ENCODE results near the gene FKBP11. TPM values are rescaled to one million over a fixed set of nuclear protein-coding genes. Genes with fewer than 3 reads are reported as not detected.
A peak's percentile ranks its signal among the peaks of the same experiment; 100 is the strongest.

The FKBP11 gene
- total RNA-seq, 1 donor from 2014 or later = 12.3 TPM

GRCh38 chr12:48946943-48947342, 21.7 kb upstream of the FKBP11 start:
- Mint-ChIP-seq H3K27me3 (ENCODE audit: unreplicated experiment) (peaks cover 5% of the 10 kb centered on the region), H3K36me3 (ENCODE audit: unreplicated experiment) (no peaks in the 10 kb centered on the region), H3K27ac (ENCODE audit: unreplicated experiment) (no peak overlapping the region), H3K4me1 (ENCODE audit: low read depth, unreplicated experiment) (peaks cover 13% of the 10 kb centered on the region), H3K9me3 (ENCODE audit: unreplicated experiment) (peaks cover 4% of the 10 kb centered on the region), H3K4me3 (ENCODE audit: unreplicated experiment) (no peak overlapping the region)
- no peak for TF ChIP-seq CTCF (IDR thresholded peaks at IDR 0.05; ENCODE audit: partially characterized antibody, unreplicated experiment)
- no peak for DNase-seq

- peaks cover 4% of the 10 kb centered on the region for H3K9me3 Mint-ChIP-seq (ENCODE audit: unreplicated experiment)
- H3K36me3 Mint-ChIP-seq (ENCODE audit: unreplicated experiment) = no peaks in the 10 kb centered on the region
- H3K4me1 Mint-ChIP-seq (ENCODE audit: low read depth, unreplicated experiment) = peaks cover 13% of the 10 kb centered on the region
- no peak for DNase-seq
- peaks cover 5% of the 10 kb centered on the region for H3K27me3 Mint-ChIP-seq (ENCODE audit: unreplicated experiment)
- H3K27ac Mint-ChIP-seq (ENCODE audit: unreplicated experiment) = no peak overlapping the region
- no peak overlapping the region for H3K4me3 Mint-ChIP-seq (ENCODE audit: unreplicated experiment)
- TF ChIP-seq CTCF (IDR thresholded peaks at IDR 0.05; ENCODE audit: partially characterized antibody, unreplicated experiment) = no peak
Measured at GRCh38 chr12:48946205-48946604, 20.9 kb upstream of the FKBP11 start.

GRCh38 chr12:48943221-48943620, 17.9 kb upstream of the FKBP11 start:
- no peak for TF ChIP-seq CTCF (IDR thresholded peaks at IDR 0.05; ENCODE audit: partially characterized antibody, unreplicated experiment)
- peak overlapping the region; percentile 75 for H3K27ac Mint-ChIP-seq (ENCODE audit: unreplicated experiment)
- peaks cover 6% of the 10 kb centered on the region for H3K9me3 Mint-ChIP-seq (ENCODE audit: unreplicated experiment)
- peaks cover 5% of the 10 kb centered on the region for H3K27me3 Mint-ChIP-seq (ENCODE audit: unreplicated experiment)
- peaks cover 13% of the 10 kb centered on the region for H3K4me1 Mint-ChIP-seq (ENCODE audit: low read depth, unreplicated experiment)
- H3K36me3 Mint-ChIP-seq (ENCODE audit: unreplicated experiment) = no peaks in the 10 kb centered on the region
- peak overlapping the region; percentile 9 for H3K4me3 Mint-ChIP-seq (ENCODE audit: unreplicated experiment)
- no peak for DNase-seq

GRCh38 chr12:48940181-48940580, 14.9 kb upstream of the FKBP11 start:
- no peak for TF ChIP-seq CTCF (IDR thresholded peaks at IDR 0.05; ENCODE audit: partially characterized antibody, unreplicated experiment)
- Mint-ChIP-seq H3K27me3 (ENCODE audit: unreplicated experiment) (peaks cover 5% of the 10 kb centered on the region), H3K27ac (ENCODE audit: unreplicated experiment) (no peak overlapping the region), H3K4me3 (ENCODE audit: unreplicated experiment) (no peak overlapping the region), H3K4me1 (ENCODE audit: low read depth, unreplicated experiment) (peaks cover 13% of the 10 kb centered on the region), H3K36me3 (ENCODE audit: unreplicated experiment) (no peaks in the 10 kb centered on the region), H3K9me3 (ENCODE audit: unreplicated experiment) (peaks cover 7% of the 10 kb centered on the region)
- no peak for DNase-seq

GRCh38 chr12:48938805-48939204, 13.5 kb upstream of the FKBP11 start:
- Mint-ChIP-seq H3K27me3 (ENCODE audit: unreplicated experiment) (peaks cover 5% of the 10 kb centered on the region), H3K4me3 (ENCODE audit: unreplicated experiment) (no peak overlapping the region), H3K27ac (ENCODE audit: unreplicated experiment) (no peak overlapping the region), H3K9me3 (ENCODE audit: unreplicated experiment) (peaks cover 7% of the 10 kb centered on the region), H3K36me3 (ENCODE audit: unreplicated experiment) (no peaks in the 10 kb centered on the region), H3K4me1 (ENCODE audit: low read depth, unreplicated experiment) (peaks cover 8% of the 10 kb centered on the region)
- no peak for TF ChIP-seq CTCF (IDR thresholded peaks at IDR 0.05; ENCODE audit: partially characterized antibody, unreplicated experiment)
- no peak for DNase-seq
